DND-41 (cell line): ENCODE data around the gene COPS8.

Experiments
- EZH2 ChIP-seq: IDR thresholded peaks from 3 replicates; pipeline ENCODE4 v1.6.1; 2012; ENCODE audit warnings: borderline replicate concordance, low read depth, mild to moderate bottlenecking, moderate library complexity, low read length, inconsistent platforms; ENCODE audit not compliant: severe bottlenecking
- TF ChIP-seq, protein P1 (sequence below): IDR thresholded peaks from 2 replicates; pipeline ENCODE4 v1.5.1; 2012; ENCODE audit warnings: borderline replicate concordance, low read length, moderate library complexity, mild to moderate bottlenecking; ENCODE audit not compliant: poor library complexity, severe bottlenecking; ENCODE audit errors: extremely low read depth

DNA sequence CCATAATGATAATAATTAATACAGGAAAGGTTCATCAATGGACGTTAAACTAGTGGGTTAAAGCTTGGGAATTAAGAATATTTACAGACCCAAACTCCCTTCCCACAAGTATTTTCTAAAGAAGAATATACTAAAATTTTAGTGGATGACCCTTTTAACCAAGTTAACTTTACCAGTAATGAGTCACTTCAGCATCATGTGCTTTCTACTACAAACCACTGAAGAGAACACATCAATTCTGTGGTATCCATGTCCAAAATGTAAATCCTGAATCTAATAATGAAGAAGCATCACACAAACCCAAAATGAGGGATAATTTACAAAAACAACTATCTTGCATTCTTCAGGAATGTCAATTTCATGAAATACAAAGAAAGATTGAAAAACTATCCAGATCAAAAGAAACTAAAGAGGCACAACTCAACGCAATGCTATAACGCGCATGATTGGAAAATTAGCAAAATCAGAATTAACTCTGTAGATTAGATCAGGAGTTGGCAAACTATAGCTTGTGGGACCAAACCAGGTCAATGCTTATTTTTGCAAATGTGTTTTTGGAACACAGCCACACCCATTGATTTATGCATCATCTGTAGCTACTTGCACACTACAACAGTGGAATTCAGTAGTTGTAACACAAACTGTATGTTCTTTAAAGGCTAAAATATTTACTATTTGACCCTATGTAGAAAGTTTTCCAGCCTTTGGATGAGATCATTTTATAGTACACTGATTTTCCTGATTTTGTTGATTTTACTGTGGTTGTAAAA lies 27.5 kb downstream of the COPS8 start:
- TF ChIP-seq, protein P1, sequence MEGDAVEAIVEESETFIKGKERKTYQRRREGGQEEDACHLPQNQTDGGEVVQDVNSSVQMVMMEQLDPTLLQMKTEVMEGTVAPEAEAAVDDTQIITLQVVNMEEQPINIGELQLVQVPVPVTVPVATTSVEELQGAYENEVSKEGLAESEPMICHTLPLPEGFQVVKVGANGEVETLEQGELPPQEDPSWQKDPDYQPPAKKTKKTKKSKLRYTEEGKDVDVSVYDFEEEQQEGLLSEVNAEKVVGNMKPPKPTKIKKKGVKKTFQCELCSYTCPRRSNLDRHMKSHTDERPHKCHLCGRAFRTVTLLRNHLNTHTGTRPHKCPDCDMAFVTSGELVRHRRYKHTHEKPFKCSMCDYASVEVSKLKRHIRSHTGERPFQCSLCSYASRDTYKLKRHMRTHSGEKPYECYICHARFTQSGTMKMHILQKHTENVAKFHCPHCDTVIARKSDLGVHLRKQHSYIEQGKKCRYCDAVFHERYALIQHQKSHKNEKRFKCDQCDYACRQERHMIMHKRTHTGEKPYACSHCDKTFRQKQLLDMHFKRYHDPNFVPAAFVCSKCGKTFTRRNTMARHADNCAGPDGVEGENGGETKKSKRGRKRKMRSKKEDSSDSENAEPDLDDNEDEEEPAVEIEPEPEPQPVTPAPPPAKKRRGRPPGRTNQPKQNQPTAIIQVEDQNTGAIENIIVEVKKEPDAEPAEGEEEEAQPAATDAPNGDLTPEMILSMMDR, result no peak
- no peak for TF ChIP-seq EZH2
